VCaP (cell line): ENCODE data around the gene SIGLEC7.

Experiments
- H3K27ac ChIP-seq: fragments of 450-650 bp; 2 replicates; pipeline ENCODE4 v1.5.1; 2017
- CTCF ChIP-seq: fragments of 450-650 bp; conservative IDR thresholded peaks from 2 replicates; pipeline ENCODE4 v1.5.1; 2017; ENCODE audit warnings: mild to moderate bottlenecking, moderate library complexity

Gene SIGLEC7

GRCh38 chr19:51179256-51179655, 37.2 kb downstream of the SIGLEC7 start:
- no peak overlapping the region for H3K27ac ChIP-seq
- TF ChIP-seq CTCF, result no peak

- no peak overlapping the region for H3K27ac ChIP-seq
- no peak for TF ChIP-seq CTCF
These were observed 39.3 kb downstream of the SIGLEC7 start for GRCh38 chr19:51181377-51181912.

- TF ChIP-seq CTCF, result no peak
- no peak overlapping the region for H3K27ac ChIP-seq
These were observed 39.9 kb downstream of the SIGLEC7 start for GRCh38 chr19:51181913-51182419.

- no peak overlapping the region for H3K27ac ChIP-seq
- TF ChIP-seq CTCF, result no peak
These were observed 41.5 kb downstream of the SIGLEC7 start for GRCh38 chr19:51183629-51184028.

GRCh38 chr19:51185069-51185867, 43.2 kb downstream of the SIGLEC7 start:
- H3K27ac ChIP-seq, result no peak overlapping the region
- no peak for TF ChIP-seq CTCF

- no peak for TF ChIP-seq CTCF
- no peak overlapping the region for H3K27ac ChIP-seq
These were observed 43.7 kb downstream of the SIGLEC7 start for GRCh38 chr19:51185868-51186215.

GRCh38 chr19:51186323-51186722, 44.2 kb downstream of the SIGLEC7 start:
- no peak for TF ChIP-seq CTCF
- no peak overlapping the region for H3K27ac ChIP-seq
